Activated T-cell treated with anti-CD3 and anti-CD28 coated beads, Interleukin-2, amount 50 U/mL, for 1 hour (primary cell): ENCODE results near the gene ADCY6.

Experiments used
- DNase-seq: peaks from one replicate; pipeline ENCODE4 v3.0.0-alpha.2; 2020

The ADCY6 gene

GRCh38 chr12:48782457-48783395 lies 6.2 kb downstream of the ADCY6 start:
- DNase-seq = no peak

- no peak for DNase-seq
These were observed 7.0 kb downstream of the ADCY6 start for GRCh38 chr12:48781750-48782456.

GRCh38 chr12:48780381-48781025 lies 8.4 kb downstream of the ADCY6 start:
- no peak for DNase-seq

- no peak for DNase-seq
These were observed 9.0 kb downstream of the ADCY6 start for GRCh38 chr12:48779869-48780268.

GRCh38 chr12:48777501-48778400 lies 11.1 kb downstream of the ADCY6 start:
- no peak for DNase-seq

GRCh38 chr12:48776956-48777355 lies 11.9 kb downstream of the ADCY6 start:
- DNase-seq = no peak

- DNase-seq = no peak
These were observed 12.8 kb downstream of the ADCY6 start for GRCh38 chr12:48775991-48776649.

- no peak for DNase-seq
These were observed 13.6 kb downstream of the ADCY6 start for GRCh38 chr12:48775299-48775698.

- DNase-seq = no peak
These were observed 14.4 kb downstream of the ADCY6 start for GRCh38 chr12:48774516-48774915.

- no peak for DNase-seq
These were observed 15.2 kb downstream of the ADCY6 start for GRCh38 chr12:48773686-48774085.

GRCh38 chr12:48771588-48772112 lies 17.2 kb downstream of the ADCY6 start:
- DNase-seq = no peak

- DNase-seq = no peak
These were observed 18.1 kb downstream of the ADCY6 start for GRCh38 chr12:48770756-48771155.

GRCh38 chr12:48768736-48769135 lies 20.2 kb downstream of the ADCY6 start:
- DNase-seq = no peak

GRCh38 chr12:48768147-48768546 lies 20.7 kb downstream of the ADCY6 start:
- DNase-seq = no peak

- DNase-seq = no peak
These were observed 21.4 kb downstream of the ADCY6 start for GRCh38 chr12:48767521-48767920.

- DNase-seq = no peak
These were observed 21.8 kb downstream of the ADCY6 start for GRCh38 chr12:48767047-48767446.

- no peak for DNase-seq
These were observed 23.1 kb downstream of the ADCY6 start for GRCh38 chr12:48765753-48766162.

- DNase-seq = no peak
These were observed 24.4 kb downstream of the ADCY6 start for GRCh38 chr12:48764521-48764920.

- DNase-seq = no peak
These were observed 30.2 kb downstream of the ADCY6 start for GRCh38 chr12:48758737-48759136.

- DNase-seq = no peak
These were observed 30.7 kb downstream of the ADCY6 start for GRCh38 chr12:48758186-48758585.

- no peak for DNase-seq
These were observed 38.0 kb downstream of the ADCY6 start for GRCh38 chr12:48750769-48751356.
